GM18909 (cell line): ENCODE data around the gene SORCS2.

Experiments used
- ATAC-seq: cut with Tn5 transposase; IDR thresholded peaks from one replicate; pipeline ENCODE4 v1.9.1; 2021; ENCODE audit warnings: mild to moderate bottlenecking; ENCODE audit not compliant: unreplicated experiment, poor library complexity

SORCS2 gene

GRCh38 chr4:7753931-7754465 lies 561.7 kb downstream of the SORCS2 start:
- no peak for ATAC-seq

GRCh38 chr4:7754565-7755262 lies 562.4 kb downstream of the SORCS2 start:
- no peak for ATAC-seq

GRCh38 chr4:7755561-7755960 lies 563.2 kb downstream of the SORCS2 start:
- ATAC-seq = no peak

GRCh38 chr4:7756071-7756470 lies 563.7 kb downstream of the SORCS2 start:
- no peak for ATAC-seq

- no peak for ATAC-seq
These were observed 564.4 kb downstream of the SORCS2 start for GRCh38 chr4:7756561-7757355.

GRCh38 chr4:7757501-7758471 lies 565.4 kb downstream of the SORCS2 start:
- ATAC-seq = no peak

GRCh38 chr4:7758476-7758875 lies 566.1 kb downstream of the SORCS2 start:
- ATAC-seq = no peak

- ATAC-seq = no peak
These were observed 566.9 kb downstream of the SORCS2 start for GRCh38 chr4:7759216-7759615.

GRCh38 chr4:7759635-7760034 lies 567.3 kb downstream of the SORCS2 start:
- ATAC-seq = no peak

GRCh38 chr4:7760228-7760627 lies 567.9 kb downstream of the SORCS2 start:
- ATAC-seq = no peak

- no peak for ATAC-seq
These were observed 568.4 kb downstream of the SORCS2 start for GRCh38 chr4:7760706-7761105.

GRCh38 chr4:7761312-7761711 lies 569.0 kb downstream of the SORCS2 start:
- ATAC-seq = no peak

- peak; percentile 77 for ATAC-seq
These were observed 569.4 kb downstream of the SORCS2 start for GRCh38 chr4:7761720-7762119.

GRCh38 chr4:7762376-7763030 lies 570.2 kb downstream of the SORCS2 start:
- no peak for ATAC-seq

GRCh38 chr4:7763106-7763505 lies 570.8 kb downstream of the SORCS2 start:
- ATAC-seq = no peak

- ATAC-seq = no peak
These were observed 571.5 kb downstream of the SORCS2 start for GRCh38 chr4:7763788-7764187.

GRCh38 chr4:7764466-7764865 lies 572.1 kb downstream of the SORCS2 start:
- no peak for ATAC-seq

GRCh38 chr4:7765666-7766065 lies 573.3 kb downstream of the SORCS2 start:
- ATAC-seq = no peak

- no peak for ATAC-seq
These were observed 573.7 kb downstream of the SORCS2 start for GRCh38 chr4:7766086-7766485.
